ENCODE data around the gene SEC22A. TPM values are rescaled to one million over a fixed set of nuclear protein-coding genes. Genes with fewer than 3 reads are reported as not detected.

The SEC22A gene
- total and polyA plus RNA-seq, 2 of the 13 experiments (the other 11 are each of a cell fraction or from before 2014, with no cell fraction given), result 14.1 to 17.3 TPM

GRCh38 chr3:123296836-123297626 is 95.3 kb downstream of the SEC22A start:
- Histone ChIP-seq H3K36me3 (replicated peaks in 1 of 2; ENCODE audit: control insufficient read depth in 1 of 2, insufficient read depth in 2 of 2, low read length in 2 of 2) (no peaks in the 10 kb centered on the region), H3K27ac (ENCODE audit: extremely low read length, insufficient read depth, low read length) (no peak overlapping the region), H3K9me3 (ENCODE audit: low read length) (no peaks in the 10 kb centered on the region), H3K4me2 (ENCODE audit: low read depth, low read length) (no peak overlapping the region), H4K20me1 (ENCODE audit: insufficient read depth, low read length) (no peaks in the 10 kb centered on the region), H2AFZ (ENCODE audit: low read length) (no peak overlapping the region), H3K27me3 (ENCODE audit: control insufficient read depth in 1 of 2, insufficient read depth in 2 of 2, low read length in 2 of 2) (peaks cover 4 to 30% of the 10 kb centered on the region in 2 experiments; a peak in 3 of 5 replicates), H3K79me2 (ENCODE audit: insufficient read depth, low read length) (no peaks in the 10 kb centered on the region), H3K4me3 (replicated peaks in 1 of 3; ENCODE audit: insufficient read depth in 1 of 3, low read depth in 2 of 3, low read length in 3 of 3) (no peak overlapping the region), H3K9ac (ENCODE audit: insufficient read depth, low read depth, low read length) (no peak overlapping the region), H3K4me1 (ENCODE audit: insufficient read depth, low read length) (no peaks in the 10 kb centered on the region)
- BruUV-seq (replicated peaks), result no TSS peak
- ATAC-seq (no peak), FAIRE-seq (no peak), DNase-seq (ENCODE audit: low spot score) (no peak)
- ChIA-PET POLR2A (no interaction called here), CTCF (ENCODE audit: low intra/inter-chr PET ratio, low total read pairs) (no interaction called here)
- in situ Hi-C loops (cut with HindIII; ENCODE audit: extremely low pct_ligation_motif_present, low pct_unique_long_range_greater_than_20kb), result no loop called here
- TF ChIP-seq, protein P1, sequence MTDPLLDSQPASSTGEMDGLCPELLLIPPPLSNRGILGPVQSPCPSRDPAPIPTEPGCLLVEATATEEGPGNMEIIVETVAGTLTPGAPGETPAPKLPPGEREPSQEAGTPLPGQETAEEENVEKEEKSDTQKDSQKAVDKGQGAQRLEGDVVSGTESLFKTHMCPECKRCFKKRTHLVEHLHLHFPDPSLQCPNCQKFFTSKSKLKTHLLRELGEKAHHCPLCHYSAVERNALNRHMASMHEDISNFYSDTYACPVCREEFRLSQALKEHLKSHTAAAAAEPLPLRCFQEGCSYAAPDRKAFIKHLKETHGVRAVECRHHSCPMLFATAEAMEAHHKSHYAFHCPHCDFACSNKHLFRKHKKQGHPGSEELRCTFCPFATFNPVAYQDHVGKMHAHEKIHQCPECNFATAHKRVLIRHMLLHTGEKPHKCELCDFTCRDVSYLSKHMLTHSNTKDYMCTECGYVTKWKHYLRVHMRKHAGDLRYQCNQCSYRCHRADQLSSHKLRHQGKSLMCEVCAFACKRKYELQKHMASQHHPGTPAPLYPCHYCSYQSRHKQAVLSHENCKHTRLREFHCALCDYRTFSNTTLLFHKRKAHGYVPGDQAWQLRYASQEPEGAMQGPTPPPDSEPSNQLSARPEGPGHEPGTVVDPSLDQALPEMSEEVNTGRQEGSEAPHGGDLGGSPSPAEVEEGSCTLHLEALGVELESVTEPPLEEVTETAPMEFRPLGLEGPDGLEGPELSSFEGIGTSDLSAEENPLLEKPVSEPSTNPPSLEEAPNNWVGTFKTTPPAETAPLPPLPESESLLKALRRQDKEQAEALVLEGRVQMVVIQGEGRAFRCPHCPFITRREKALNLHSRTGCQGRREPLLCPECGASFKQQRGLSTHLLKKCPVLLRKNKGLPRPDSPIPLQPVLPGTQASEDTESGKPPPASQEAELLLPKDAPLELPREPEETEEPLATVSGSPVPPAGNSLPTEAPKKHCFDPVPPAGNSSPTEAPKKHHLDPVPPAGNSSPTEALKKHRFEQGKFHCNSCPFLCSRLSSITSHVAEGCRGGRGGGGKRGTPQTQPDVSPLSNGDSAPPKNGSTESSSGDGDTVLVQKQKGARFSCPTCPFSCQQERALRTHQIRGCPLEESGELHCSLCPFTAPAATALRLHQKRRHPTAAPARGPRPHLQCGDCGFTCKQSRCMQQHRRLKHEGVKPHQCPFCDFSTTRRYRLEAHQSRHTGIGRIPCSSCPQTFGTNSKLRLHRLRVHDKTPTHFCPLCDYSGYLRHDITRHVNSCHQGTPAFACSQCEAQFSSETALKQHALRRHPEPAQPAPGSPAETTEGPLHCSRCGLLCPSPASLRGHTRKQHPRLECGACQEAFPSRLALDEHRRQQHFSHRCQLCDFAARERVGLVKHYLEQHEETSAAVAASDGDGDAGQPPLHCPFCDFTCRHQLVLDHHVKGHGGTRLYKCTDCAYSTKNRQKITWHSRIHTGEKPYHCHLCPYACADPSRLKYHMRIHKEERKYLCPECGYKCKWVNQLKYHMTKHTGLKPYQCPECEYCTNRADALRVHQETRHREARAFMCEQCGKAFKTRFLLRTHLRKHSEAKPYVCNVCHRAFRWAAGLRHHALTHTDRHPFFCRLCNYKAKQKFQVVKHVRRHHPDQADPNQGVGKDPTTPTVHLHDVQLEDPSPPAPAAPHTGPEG (CRISPR knock-in tag; IDR thresholded peaks at IDR 0.05), result no peak
- no peak for TF ChIP-seq MTA1 (CRISPR knock-in tag; IDR thresholded peaks at IDR 0.05; ENCODE audit: borderline replicate concordance)
- no peak for TF ChIP-seq GABPA (IDR thresholded peaks at IDR 0.05; ENCODE audit: low read depth, low read length)
- TF ChIP-seq GABPA (CRISPR knock-in tag; IDR thresholded peaks at IDR 0.05; ENCODE audit: low read depth), result no peak
- no peak for TF ChIP-seq ZBTB38 (CRISPR knock-in tag; IDR thresholded peaks at IDR 0.05)
- TF ChIP-seq CENPT (CRISPR knock-in tag; IDR thresholded peaks at IDR 0.05; ENCODE audit: low read depth), result no peak
- no peak for TF ChIP-seq ATM (IDR thresholded peaks at IDR 0.05; ENCODE audit: borderline replicate concordance)
- no peak for TF ChIP-seq DRAP1 (CRISPR knock-in tag; IDR thresholded peaks at IDR 0.05)
- TF ChIP-seq, protein P2, sequence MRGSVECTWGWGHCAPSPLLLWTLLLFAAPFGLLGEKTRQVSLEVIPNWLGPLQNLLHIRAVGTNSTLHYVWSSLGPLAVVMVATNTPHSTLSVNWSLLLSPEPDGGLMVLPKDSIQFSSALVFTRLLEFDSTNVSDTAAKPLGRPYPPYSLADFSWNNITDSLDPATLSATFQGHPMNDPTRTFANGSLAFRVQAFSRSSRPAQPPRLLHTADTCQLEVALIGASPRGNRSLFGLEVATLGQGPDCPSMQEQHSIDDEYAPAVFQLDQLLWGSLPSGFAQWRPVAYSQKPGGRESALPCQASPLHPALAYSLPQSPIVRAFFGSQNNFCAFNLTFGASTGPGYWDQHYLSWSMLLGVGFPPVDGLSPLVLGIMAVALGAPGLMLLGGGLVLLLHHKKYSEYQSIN (CRISPR knock-in tag; IDR thresholded peaks at IDR 0.05; ENCODE audit: borderline replicate concordance), result no peak
- intact Hi-C loops (cut with micrococcal nuclease; ENCODE audit: unreplicated experiment), result no loop called here
- WGBS (ENCODE audit: low lambda C conversion rate), result 17% methylated on average over 7 of the region's 13 CpGs
